HG02623 (cell line): ENCODE measurements around the gene FAIM2.

Source experiments
- ATAC-seq: cut with Tn5 transposase; IDR thresholded peaks from one replicate; pipeline ENCODE4 v1.9.1; 2021; ENCODE audit warnings: moderate library complexity; ENCODE audit not compliant: unreplicated experiment

The FAIM2 gene

GRCh38 chr12:49920915-49921286 is 17.2 kb upstream of the FAIM2 start:
- ATAC-seq: no peak

DNA sequence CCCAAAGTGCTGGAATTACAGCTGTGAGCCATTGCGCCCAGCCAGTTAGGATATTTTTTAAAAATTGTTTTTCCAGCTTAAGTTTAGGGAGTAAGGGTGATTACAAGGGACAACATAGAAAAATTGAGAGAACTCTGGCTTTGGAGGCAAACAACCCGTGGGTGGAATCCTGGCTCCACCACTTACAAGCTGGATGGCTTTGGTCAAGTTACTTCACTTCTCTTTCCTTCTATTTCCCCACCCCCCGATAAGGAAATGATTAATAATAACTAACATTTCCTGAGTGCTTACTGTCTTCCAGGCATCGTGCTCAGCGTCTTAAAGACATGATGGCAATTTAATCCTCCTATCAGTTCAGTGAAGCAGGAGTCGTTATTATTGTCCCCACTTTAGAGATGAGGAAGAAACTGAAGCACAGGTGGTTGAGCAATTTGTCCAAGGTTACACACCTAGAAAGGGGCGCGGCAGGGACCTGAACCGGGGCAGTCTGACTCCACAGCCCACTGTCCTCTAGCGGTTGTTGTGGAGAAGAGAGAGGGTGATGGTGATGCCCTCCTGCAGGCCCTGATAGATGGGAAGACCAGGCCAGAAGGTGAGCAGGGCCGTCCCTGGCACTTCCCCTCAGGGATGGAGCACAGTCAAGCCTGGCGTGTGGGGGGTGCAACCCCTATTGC is 16.7 kb upstream of the FAIM2 start:
- ATAC-seq: no peak

DNA sequence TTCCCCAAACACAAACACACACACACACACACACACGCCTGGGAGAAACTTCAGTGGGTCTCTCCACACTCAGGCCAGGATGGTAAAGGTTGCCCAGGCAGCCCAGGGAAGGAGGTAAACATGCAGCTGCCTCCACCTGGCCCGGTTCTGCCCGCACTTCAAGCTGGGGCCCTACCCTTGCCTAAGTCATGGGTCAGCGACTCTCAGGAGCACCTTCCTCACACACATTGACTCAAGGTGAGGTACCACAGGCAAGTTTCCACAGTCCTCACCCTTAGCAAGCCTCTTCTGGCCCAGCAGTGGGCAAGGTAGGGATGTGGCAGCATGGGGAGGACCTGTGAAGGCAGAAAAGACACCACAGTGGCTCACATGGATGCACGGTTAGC is 14.1 kb upstream of the FAIM2 start:
- ATAC-seq: no peak

GRCh38 chr12:49917166-49917787 is 13.6 kb upstream of the FAIM2 start:
- no peak for ATAC-seq

GRCh38 chr12:49916129-49916919 is 12.6 kb upstream of the FAIM2 start:
- no peak for ATAC-seq

GRCh38 chr12:49912345-49913255 is 8.9 kb upstream of the FAIM2 start:
- no peak for ATAC-seq

- ATAC-seq: no peak
These were observed 7.5 kb upstream of the FAIM2 start for GRCh38 chr12:49911213-49911605.

- ATAC-seq: no peak
These were observed 6.9 kb upstream of the FAIM2 start for GRCh38 chr12:49910331-49911212.

DNA sequence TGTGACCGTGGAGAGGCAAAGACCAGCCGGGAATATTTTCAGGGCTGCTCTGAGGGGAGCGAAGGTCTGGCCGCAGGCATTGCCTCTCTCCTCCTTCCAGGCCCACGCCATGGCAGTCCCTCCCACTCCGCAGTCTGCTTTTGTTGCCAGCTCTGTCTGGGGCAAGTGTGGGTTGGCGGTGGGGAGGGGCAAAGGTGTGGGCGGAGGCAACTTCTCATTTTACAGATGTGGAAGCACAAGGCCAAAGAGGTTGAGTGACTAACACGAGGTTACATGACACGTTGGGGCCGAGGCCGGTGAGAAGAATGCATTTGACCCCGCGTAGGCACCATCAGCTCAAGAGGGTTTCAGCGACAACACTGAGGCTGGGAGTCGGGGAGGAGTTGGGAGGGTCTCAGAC is 6.1 kb upstream of the FAIM2 start:
- no peak for ATAC-seq

DNA sequence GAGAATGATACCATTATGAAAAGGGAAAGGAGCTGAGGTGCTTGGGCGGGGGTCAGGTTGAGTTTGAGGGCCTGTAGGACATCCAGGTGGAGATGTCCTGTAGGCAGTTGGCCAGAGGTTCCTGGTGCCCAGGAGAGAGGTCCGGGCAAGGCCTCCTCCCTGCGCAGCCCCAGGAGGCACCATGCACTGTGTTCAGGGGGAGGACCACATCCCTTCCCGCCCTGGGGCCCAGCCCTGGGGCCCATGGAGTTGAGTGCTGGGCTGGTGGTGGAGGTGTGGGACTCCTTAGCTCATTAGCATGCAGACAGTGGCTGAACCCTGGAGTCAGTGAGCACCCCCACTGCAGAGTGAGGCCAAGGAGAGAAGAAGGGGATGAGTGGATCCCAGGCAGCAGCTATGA is 5.7 kb upstream of the FAIM2 start:
- no peak for ATAC-seq

DNA sequence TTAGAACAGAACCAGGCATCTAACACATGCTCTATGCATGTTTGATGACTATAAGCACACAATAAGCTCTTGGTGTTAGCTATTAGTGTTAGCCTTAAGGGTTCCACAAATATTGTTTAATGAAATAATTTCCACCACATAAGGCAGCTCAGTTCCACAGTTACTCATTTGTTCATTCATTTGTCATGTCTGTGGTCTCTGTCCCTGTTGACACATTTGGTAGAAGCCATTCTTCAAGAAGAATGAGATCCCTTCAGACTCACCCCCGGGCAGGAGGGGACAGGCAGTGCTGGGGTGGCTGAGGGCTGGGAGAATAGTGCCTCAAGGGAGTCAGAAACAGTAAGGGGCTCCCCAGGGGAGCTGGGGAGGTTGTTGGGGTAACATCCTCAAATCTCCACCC is 3.7 kb upstream of the FAIM2 start:
- ATAC-seq: no peak

DNA sequence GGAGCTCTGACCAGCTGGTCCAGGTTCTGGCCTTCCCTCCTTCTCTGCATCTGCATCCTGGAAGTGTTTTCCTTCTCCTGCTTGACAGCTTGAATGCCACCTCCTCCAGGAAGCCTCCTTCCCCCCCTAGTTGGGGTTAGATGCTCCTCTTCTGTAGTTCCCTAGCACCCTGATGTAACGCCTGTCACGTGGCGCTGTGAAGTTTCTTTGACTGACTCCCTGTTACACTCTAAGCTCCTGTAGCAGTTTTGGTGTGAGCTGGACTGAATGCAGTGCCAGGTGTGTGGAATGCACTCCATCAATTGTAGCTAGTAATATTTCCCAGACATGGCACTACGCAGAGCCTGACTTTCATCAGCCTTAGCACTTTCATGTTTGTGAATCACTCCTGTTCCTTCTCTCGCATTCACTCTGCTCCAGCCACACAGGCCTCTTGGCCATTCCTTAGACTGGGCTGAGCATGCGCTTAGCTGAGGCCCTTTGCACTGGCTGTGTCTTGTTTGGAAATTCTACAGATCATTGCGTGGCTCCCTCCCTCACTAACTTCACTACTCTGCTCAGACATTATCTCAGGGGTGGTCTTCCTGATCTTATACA is 2.1 kb upstream of the FAIM2 start:
- ATAC-seq: no peak

DNA sequence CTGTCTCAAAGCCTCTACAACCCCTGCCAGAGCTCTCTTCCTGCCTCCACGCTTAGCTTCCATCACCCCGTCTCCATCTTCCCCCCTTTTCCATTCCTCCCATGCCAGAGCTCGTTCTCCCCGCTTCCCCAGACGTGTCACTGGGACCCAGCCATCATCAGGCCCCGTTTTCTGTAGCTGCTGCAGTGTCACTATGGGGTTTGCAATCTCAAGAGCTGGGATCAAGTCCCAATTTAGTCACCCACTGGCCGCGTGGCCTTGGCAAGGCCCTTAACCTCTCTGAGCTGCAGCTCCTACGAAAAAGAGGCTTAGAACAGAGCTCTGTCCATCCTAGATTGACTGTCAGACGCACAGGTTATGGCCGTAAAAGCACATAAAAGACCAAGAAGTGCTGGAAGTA is 901 bp upstream of the FAIM2 start:
- ATAC-seq: no peak

DNA sequence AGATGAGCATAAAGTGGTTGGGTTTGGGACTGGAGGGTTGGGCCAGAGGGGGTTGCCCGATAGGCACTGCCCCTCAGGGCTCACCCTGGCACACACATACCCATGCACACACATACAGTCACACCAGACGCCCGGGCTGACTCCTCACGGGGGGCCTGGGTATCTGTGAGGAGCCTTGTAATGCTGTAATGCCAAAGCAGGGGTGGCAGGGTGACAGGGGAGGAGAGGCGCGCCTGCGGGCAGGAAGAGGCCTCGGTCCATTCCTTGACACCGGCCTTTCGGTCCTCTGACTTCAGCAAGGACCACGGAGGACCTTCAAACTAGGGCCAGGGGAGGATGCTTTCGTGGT is 375 bp downstream of the FAIM2 start:
- no peak for ATAC-seq

- ATAC-seq: no peak
These were observed 1.0 kb downstream of the FAIM2 start for GRCh38 chr12:49902399-49903350.

GRCh38 chr12:49901986-49902385 is 1.7 kb downstream of the FAIM2 start:
- ATAC-seq: no peak

DNA sequence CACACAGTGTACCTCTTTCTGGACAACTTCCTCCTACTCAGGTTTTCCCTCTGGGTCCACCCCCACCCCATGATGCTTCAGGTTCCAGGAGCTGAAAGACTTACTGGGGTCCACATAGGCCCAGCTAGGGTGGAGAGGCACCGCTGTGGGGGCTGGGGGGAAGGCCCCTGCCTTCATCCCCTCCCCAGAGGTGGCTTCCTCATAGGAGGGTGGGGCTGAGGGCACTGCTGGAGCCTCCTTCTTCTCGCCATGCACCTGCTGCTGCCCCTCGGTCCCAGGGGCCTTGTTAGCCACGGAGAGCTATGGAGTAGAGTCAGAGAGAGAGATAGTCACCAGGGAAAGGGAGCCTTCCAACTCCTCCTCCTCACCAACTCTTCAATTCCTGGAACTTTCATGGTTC is 2.7 kb downstream of the FAIM2 start:
- ATAC-seq: no peak

- no peak for ATAC-seq
These were observed 3.3 kb downstream of the FAIM2 start for GRCh38 chr12:49900371-49900770.

- ATAC-seq: no peak
These were observed 3.8 kb downstream of the FAIM2 start for GRCh38 chr12:49899921-49900320.
